GM10248 (cell line): ENCODE data around the gene LMF1.

ENCODE experiments used
- CTCF ChIA-PET: fragments of 300-600 bp; sonication (Branson Sonifier 250); formaldehyde crosslinking; extraction: SDS; loops from one replicate; lab custom pipeline; 2021; ENCODE audit warnings: antibody characterized with exemption; lab: Yijun Ruan, JAX
- POLR2A ChIA-PET: fragments of 350-650 bp; sonication (Branson Sonifier 250); formaldehyde crosslinking; extraction: SDS; loops from one replicate; lab custom pipeline; 2020; ENCODE audit warnings: antibody characterized with exemption; lab: Yijun Ruan, JAX
- DNase-seq: peaks from one replicate; pipeline ENCODE4 v3.0.0; 2012; ENCODE audit errors: extremely low spot score
- CTCF ChIP-seq: IDR thresholded peaks from 2 replicates; pipeline ENCODE4 v1.5.1; 2012; ENCODE audit warnings: mild to moderate bottlenecking, low read depth; ENCODE audit errors: extremely low read depth, missing control alignments, control extremely low read depth

The LMF1 gene

GRCh38 chr16:908526-909155 lies 62.1 kb downstream of the LMF1 start:
- TF ChIP-seq CTCF, result no peak
- no peak for DNase-seq
- ChIA-PET CTCF (no interaction called here), POLR2A (no interaction called here)

GRCh38 chr16:907842-908241 lies 62.9 kb downstream of the LMF1 start:
- DNase-seq, result no peak
- no peak for TF ChIP-seq CTCF
- POLR2A ChIA-PET, result no interaction called here
- CTCF ChIA-PET, result no interaction called here

- no peak for TF ChIP-seq CTCF
- DNase-seq, result no peak
- ChIA-PET CTCF (no interaction called here), POLR2A (no interaction called here)
These were observed 63.4 kb downstream of the LMF1 start for GRCh38 chr16:907361-907760.

GRCh38 chr16:906296-906695 lies 64.5 kb downstream of the LMF1 start:
- no peak for DNase-seq
- no peak for TF ChIP-seq CTCF
- POLR2A ChIA-PET, result no interaction called here
- CTCF ChIA-PET, result no interaction called here

- no peak for DNase-seq
- TF ChIP-seq CTCF, result no peak
- ChIA-PET POLR2A (no interaction called here), CTCF (no interaction called here)
These were observed 68.8 kb downstream of the LMF1 start for GRCh38 chr16:901715-902601.

- no peak for TF ChIP-seq CTCF
- no peak for DNase-seq
- ChIA-PET POLR2A (no interaction called here), CTCF (no interaction called here)
These were observed 69.6 kb downstream of the LMF1 start for GRCh38 chr16:901149-901548.
